HS-27A (cell line): ENCODE results near the gene THOC2.
"Not testable (repeated sequence)": the region's sequence is repeated elsewhere in the genome, so short reads cannot be mapped to it uniquely, and the experiment has no call there.

ENCODE experiments used
- DNase-seq: peaks from one replicate; pipeline ENCODE4 v3.0.0-alpha.2; 2012; ENCODE audit warnings: low read depth, missing footprints

THOC2 gene

DNA sequence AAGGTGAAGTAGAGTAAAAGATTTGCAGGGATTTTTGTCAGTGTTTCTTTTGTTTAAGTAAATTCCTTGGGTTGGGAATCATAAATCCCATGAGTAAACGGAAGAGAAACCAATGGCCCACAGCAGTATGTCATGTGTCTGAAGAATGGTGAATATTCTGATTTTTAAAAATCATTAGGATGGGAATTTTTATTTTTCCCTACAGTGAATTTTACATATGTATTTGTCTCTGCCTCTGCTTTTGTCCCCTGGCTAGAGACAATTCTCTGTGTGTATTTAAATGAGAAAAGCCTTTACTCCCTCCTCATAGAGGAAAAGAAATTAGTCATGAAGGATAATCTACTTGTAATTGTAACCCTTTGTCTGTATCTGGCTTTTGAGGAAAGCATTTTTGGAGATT lies 152.1 kb downstream of the THOC2 start:
- no peak for DNase-seq

DNA sequence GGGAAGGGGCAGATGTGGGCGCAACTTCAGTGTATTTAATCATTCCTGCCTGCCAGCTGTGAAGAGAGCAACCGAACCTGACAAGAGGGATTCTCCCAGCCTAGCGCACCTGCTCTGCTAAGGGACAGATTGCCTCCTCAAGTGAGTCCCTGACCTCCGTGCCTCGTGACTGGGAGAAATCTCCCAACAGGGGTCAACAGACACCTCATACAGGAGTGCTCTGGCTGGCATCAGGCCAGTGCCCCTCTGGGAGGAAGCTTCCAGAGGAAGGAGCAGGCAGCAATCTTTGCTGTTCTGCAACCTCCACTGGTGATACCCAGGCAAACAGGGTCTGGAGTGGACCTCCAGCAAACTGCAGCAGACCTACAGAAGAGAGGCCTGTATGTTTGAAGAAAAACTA lies 158.8 kb downstream of the THOC2 start:
- not testable (repeated sequence) for DNase-seq

DNA sequence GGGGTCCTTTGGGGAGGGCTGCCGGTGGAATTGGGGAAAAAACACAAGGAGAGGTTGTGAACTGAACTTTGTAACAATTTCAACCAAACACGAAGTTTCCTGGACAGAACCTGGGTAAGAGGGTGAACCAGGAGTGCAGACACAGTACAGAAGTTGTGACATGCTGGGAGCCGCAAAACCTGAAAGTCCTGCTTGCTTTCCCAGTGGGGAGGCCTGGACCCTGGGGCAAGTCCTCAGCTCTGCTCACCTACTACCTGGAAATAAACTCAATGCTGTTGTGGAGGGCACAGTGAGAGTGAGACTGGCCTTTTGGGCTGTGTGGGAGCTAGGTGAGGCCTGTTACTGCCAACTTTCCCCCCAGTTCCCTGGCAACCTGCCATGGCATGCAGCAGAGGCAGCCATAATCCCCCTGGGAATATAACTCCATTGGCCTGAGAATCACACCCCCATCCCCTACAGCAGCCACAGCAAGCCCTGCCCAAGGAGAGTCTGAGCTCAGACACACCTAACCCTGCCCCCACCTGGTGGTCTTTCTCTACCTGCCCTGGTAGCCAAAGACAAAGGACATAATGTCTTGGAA lies 162.8 kb downstream of the THOC2 start:
- DNase-seq, result no peak

DNA sequence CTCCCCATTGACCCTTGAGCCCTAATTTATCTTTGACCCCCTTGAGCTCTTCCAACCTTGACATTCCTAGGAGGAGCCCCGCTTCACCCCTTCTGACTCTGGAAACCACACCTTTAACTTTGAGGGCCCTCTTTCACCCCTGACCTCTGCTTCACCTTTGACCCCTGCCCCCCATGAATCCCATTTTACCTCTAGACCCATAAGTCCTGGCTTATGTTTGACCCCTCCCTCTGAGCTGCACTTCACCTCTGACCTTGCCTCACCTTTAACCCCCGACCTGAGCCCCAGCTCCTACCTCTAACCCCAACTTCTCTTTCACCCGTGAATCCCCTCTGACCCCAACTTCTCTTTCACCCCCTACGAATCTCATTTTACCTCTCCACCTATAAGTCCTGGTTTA lies 169.7 kb downstream of the THOC2 start:
- no peak for DNase-seq

DNA sequence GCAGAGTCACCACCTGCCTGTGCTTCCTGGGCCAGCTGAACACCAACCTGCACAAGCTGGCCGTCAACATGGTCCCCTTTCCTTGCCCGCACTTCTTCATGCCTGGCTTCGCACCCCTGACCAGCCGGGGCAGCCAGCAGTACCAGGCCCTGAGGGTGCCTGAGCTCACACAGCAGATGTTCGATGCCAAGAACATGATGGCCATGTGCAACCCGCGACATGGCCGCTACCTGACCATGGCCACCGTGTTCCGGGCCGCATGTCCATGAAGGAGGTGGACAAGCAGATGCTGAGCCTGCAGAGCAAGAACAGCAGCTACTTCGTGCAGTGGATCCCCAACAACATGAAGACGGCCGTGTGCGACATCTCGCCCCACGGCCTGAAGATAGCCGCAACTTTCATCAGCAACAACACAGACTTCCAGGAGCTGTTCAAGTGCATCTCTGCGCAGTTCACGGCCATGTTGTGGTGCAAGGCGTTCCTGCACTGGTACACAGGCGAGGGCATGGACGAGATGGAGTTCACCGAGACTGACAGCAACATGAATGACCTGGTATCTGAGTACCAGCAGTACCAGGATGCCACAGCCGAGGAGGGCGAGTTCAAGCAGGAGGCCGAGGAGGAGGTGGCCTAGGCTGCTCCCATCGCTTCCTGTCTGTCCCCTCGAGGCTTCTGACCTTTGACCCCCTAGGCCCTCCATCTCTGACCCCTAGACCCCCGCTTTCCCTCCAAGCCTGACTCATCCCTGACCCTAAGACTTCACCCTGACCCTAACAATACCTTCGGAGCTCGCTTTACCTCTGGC lies 170.3 kb downstream of the THOC2 start:
- no peak for DNase-seq

DNA sequence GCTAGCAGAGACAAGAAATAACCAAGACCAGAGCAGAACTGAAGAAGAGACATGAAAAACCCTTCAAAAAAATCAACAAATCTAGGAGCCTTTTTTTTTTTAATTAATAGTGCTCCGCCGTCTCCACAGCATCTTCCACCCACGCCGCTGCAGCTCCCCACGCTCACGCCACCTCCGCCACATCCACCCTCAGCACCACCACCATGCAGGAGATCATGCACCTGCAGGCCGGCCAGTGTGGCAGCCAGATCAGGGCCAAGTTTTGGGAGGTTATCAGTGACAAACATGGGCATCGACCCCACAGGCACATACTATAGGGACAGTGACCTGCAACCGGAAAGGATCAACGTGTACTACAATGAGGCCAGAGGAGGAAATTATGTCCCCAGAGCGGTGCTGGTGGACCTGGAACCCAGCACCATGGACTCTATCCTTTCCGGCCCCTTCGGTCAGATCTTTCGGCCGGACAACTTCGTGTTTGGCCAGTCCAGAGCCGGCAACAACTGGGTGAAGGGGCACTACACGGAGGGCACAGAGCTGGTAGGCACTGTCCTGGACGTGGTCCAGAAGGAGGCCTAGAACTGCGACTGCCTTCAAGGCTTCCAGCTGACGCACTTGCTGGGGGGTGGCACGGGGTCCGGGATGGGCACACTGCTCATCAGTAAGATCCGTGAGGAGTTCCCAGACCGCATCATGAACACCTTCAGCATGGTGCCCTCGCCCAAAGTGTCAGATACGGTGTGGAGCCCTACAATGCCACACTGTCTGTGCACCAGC lies 171.2 kb downstream of the THOC2 start:
- DNase-seq, result no peak

DNA sequence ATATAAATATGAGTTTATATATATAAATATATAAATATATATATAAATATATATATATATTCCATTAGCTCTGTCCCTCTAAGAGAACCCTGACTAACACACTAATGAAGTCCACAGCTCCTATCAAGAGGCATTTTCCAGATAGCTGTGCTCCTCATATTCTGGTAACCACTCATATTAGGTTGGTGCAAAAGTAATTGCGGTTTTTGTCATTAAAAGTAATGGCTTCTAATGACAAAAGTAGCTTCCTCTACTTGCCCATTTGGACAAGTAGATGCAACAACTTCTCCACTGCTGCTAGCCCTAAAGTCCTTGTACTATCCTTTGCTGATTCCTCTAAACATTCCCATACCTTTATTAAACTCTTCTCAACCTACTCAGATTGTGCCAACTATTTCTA lies 182.0 kb downstream of the THOC2 start:
- no peak for DNase-seq
